Transverse colon (tissue), 4 donors: ENCODE data around the gene FIGLA. TPM values are rescaled to one million over a fixed set of nuclear protein-coding genes. Genes with fewer than 3 reads are reported as not detected.

Source experiments
- DNase-seq: peaks from one replicate; pipeline ENCODE4 v3.0.0-alpha.2; 2019
- H3K27ac ChIP-seq, 4 donors: fragments of 200-600 bp; sonication (generic); 2 replicates each; pipeline ENCODE4 v1.5.1; 2016 to 2018; ENCODE audit warnings: inconsistent platforms in 4 of 4
- H3K27me3 ChIP-seq: fragments of 200-600 bp; sonication (generic); 2 replicates; pipeline ENCODE4 v1.5.1; 2017; ENCODE audit warnings: inconsistent platforms
- H3K36me3 ChIP-seq, 4 donors: fragments of 200-600 bp; sonication (generic); 2 replicates each; pipeline ENCODE4 v1.5.1; 2017 to 2019; ENCODE audit warnings: inconsistent platforms in 4 of 4
- H3K4me1 ChIP-seq, 4 donors: fragments of 200-600 bp; sonication (generic); 2 replicates each; pipeline ENCODE4 v1.5.1; 2017 to 2020; ENCODE audit warnings: inconsistent platforms in 4 of 4
- H3K4me3 ChIP-seq, 4 donors: fragments of 200-600 bp; sonication (generic); 1 replicate in 1 of 4; 2 replicates in 3 of 4; pipeline versions ENCODE4 v1.5.1 to v1.6.1; 2017 to 2019; ENCODE audit warnings: inconsistent platforms in 4 of 4
- H3K9me3 ChIP-seq, 2 donors: fragments of 200-600 bp; sonication (generic); 2 replicates each; pipeline ENCODE4 v1.5.1; 2017 to 2019; ENCODE audit warnings: inconsistent platforms in 2 of 2
- CTCF ChIP-seq, 5 experiments: fragments of 200-600 bp in 3 of 5; fragments of 450-650 bp in 2 of 5; sonication (generic) in 3 of 5; IDR thresholded peaks; 1 replicate in 2 of 5; 2 replicates in 3 of 5; pipeline ENCODE4 v1.5.1; 2016 to 2017; ENCODE audit warnings: antibody characterized with exemption in 5 of 5, inconsistent platforms in 3 of 5, mild to moderate bottlenecking in 2 of 5, moderate library complexity in 1 of 5
- EP300 ChIP-seq: sonication (generic); formaldehyde crosslinking; IDR thresholded peaks from one replicate; pipeline ENCODE4 v1.6.1; 2017; ENCODE audit warnings: antibody characterized with exemption, low read depth
- POLR2A ChIP-seq: fragments of 450-650 bp; IDR thresholded peaks from one replicate; pipeline ENCODE4 v1.6.1; 2016; ENCODE audit warnings: antibody characterized with exemption, mild to moderate bottlenecking, moderate library complexity
- POLR2AphosphoS5 ChIP-seq, 3 donors: sonication (generic); formaldehyde crosslinking; IDR thresholded peaks; one replicate each; pipeline ENCODE4 v1.6.1; 2016; ENCODE audit warnings: antibody characterized with exemption in 3 of 3
- WGBS, 2 donors: methylation state at CpG; one replicate each; pipeline ENCODE4 v1.1.5; 2018; ENCODE audit warnings: low coverage in 1 of 2; 5-methylcytosine and 5-hydroxymethylcytosine counted together
- in situ Hi-C, 4 donors: fragments of 200-750 bp; cut with MboI; loops; one replicate each; pipeline versions ENCODE4 v1.15.0 to v1.15.1; 2017; ENCODE audit warnings: low sequenced_read_pairs in 3 of 4, low pct_ligation_motif_present in 1 of 4, low pct_unique_long_range_greater_than_20kb in 1 of 4
- intact Hi-C: fragments of 100-400 bp; cut with DNase I; formaldehyde crosslinking; loops from one replicate; pipeline ENCODE4 v1.15.1; 2023; ENCODE audit warnings: low total_unique reads
- total RNA-seq, 4 donors: library from RNA; depleted of rRNA; stranded (reverse); fragments of >200 nt; gene quantifications; one replicate each; pipeline ENCODE4 v1.1.0, GENCODE V29; 2016

FIGLA gene
- total RNA-seq, 4 donors from 2014 or later: not detected

GRCh38 chr2:70820499-70820898 lies 30.1 kb upstream of the FIGLA start, which contains the start of gene CLEC4F:
CLEC4F (minus strand) TSS chr2:70820599; CDS start chr2:70820523, 76 bp downstream.
- no peak for TF ChIP-seq POLR2A
- no peak for TF ChIP-seq EP300
- no peak for TF ChIP-seq POLR2AphosphoS5 (IDR thresholded peaks at IDR 0.05)
- no peak for TF ChIP-seq CTCF (IDR thresholded peaks at IDR 0.05)
- H3K27ac ChIP-seq: no peak within 1 kb of the TSS
- H3K4me3 ChIP-seq: no peak within 1 kb of the TSS
- in situ Hi-C loops: no loop called here
- no peaks in the 10 kb centered on the region for H3K9me3 ChIP-seq
- H3K4me1 ChIP-seq: no peaks in the 10 kb centered on the region
- WGBS, 2 donors: 63 to 76% methylated on average over 2 to 7 of the region's 7 CpGs
- DNase-seq: no peak
- peaks cover 16% of the 10 kb centered on the region for H3K27me3 ChIP-seq
- intact Hi-C loops: no loop called here
- H3K36me3 ChIP-seq: no peaks in the 10 kb centered on the region

GRCh38 chr2:70817284-70817954 lies 27.0 kb upstream of the FIGLA start:
- Histone ChIP-seq H3K4me3 (no peak overlapping the region), H3K9me3 (no peaks in the 10 kb centered on the region), H3K27ac (no peak overlapping the region), H3K27me3 (peaks cover 16% of the 10 kb centered on the region), H3K4me1 (no peaks in the 10 kb centered on the region), H3K36me3 (no peaks in the 10 kb centered on the region)
- TF ChIP-seq EP300: no peak
- no peak for TF ChIP-seq POLR2AphosphoS5 (IDR thresholded peaks at IDR 0.05)
- TF ChIP-seq CTCF (IDR thresholded peaks at IDR 0.05): no peak
- no peak for TF ChIP-seq POLR2A
- DNase-seq: no peak
- intact Hi-C loops: no loop called here
- in situ Hi-C loops: no loop called here
- 67 to 81% methylated on average over 1 to 3 of the region's 3 CpGs for whole genome bisulfite sequencing, 2 donors

GRCh38 chr2:70816726-70817125 lies 26.3 kb upstream of the FIGLA start:
- no peaks in the 10 kb centered on the region for H3K36me3 ChIP-seq
- no peak for DNase-seq
- intact Hi-C loops (no loop called here), in situ Hi-C loops (no loop called here)
- H3K4me1 ChIP-seq: no peaks in the 10 kb centered on the region
- no peak overlapping the region for H3K27ac ChIP-seq
- no peaks in the 10 kb centered on the region for H3K9me3 ChIP-seq
- 71 to 76% methylated on average over 5 of the region's 5 CpGs for WGBS, 2 donors
- peaks cover 16% of the 10 kb centered on the region for H3K27me3 ChIP-seq
- H3K4me3 ChIP-seq: no peak overlapping the region
- TF ChIP-seq POLR2A (no peak), EP300 (no peak), POLR2AphosphoS5 (IDR thresholded peaks at IDR 0.05) (no peak), CTCF (IDR thresholded peaks at IDR 0.05) (no peak)

GRCh38 chr2:70808983-70809958 lies 18.8 kb upstream of the FIGLA start:
- in situ Hi-C loops: no loop called here
- intact Hi-C loops: no loop called here
- H3K36me3 ChIP-seq: no peaks in the 10 kb centered on the region
- peaks cover 15% of the 10 kb centered on the region for H3K27me3 ChIP-seq
- 80 to 100% methylated on average over 1 to 12 of the region's 12 CpGs for WGBS, 2 donors
- DNase-seq: no peak
- H3K4me3 ChIP-seq: no peak overlapping the region
- TF ChIP-seq EP300 (no peak), POLR2AphosphoS5 (IDR thresholded peaks at IDR 0.05) (no peak)
- H3K9me3 ChIP-seq: no peaks in the 10 kb centered on the region
- H3K4me1 ChIP-seq: no peaks in the 10 kb centered on the region
- no peak overlapping the region for H3K27ac ChIP-seq
